Astrocyte of the spinal cord (primary cell): ENCODE measurements around the gene RCAN1.
A peak's percentile ranks its signal among the peaks of the same experiment; 100 is the strongest.

Experiments used
- DNase-seq: peaks from one replicate; pipeline ENCODE4 v3.0.0; 2011; ENCODE audit warnings: low read depth, low spot score
- H3K4me3 ChIP-seq: 2 replicates; pipeline ENCODE4 v1.5.1; 2011; ENCODE audit warnings: low read depth, mild to moderate bottlenecking, low read length, moderate library complexity
- CTCF ChIP-seq: IDR thresholded peaks from 2 replicates; pipeline ENCODE4 v1.5.1; 2012; ENCODE audit warnings: low read depth, mild to moderate bottlenecking, low read length, inconsistent platforms
- in situ Hi-C: cut with HindIII; loops from 2 replicates; pipeline ENCODE4 v1.10.0; 2017; ENCODE audit warnings: low sequenced_read_pairs

RCAN1 gene

DNA sequence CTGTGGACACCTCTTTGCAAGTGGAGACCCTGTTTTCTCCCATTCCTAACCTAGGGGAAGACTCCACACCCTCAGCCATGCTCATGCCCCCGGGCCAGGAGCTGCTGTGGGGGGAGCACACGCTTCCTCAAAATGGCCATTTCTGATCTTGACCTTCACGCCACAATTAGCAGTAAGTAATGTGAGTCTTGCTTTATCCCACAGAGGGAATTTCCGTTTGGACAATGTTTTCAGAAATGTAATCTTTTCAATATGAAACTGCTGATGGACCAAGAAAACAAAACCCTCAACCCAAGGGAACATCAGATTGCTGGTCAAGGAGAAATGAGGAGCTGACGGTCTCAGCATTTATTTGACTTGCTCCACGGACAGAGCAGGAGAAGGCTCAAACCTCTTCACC, 94.6 kb downstream of the RCAN1 start:
- TF ChIP-seq CTCF, result no peak
- no peak for DNase-seq
- in situ Hi-C loops, result no loop called here
- no peak overlapping the region for H3K4me3 ChIP-seq

GRCh38 chr21:34519694-34520093, 95.2 kb downstream of the RCAN1 start:
- no peak for TF ChIP-seq CTCF
- no peak for DNase-seq
- H3K4me3 ChIP-seq, result no peak overlapping the region
- in situ Hi-C loops, result no loop called here

DNA sequence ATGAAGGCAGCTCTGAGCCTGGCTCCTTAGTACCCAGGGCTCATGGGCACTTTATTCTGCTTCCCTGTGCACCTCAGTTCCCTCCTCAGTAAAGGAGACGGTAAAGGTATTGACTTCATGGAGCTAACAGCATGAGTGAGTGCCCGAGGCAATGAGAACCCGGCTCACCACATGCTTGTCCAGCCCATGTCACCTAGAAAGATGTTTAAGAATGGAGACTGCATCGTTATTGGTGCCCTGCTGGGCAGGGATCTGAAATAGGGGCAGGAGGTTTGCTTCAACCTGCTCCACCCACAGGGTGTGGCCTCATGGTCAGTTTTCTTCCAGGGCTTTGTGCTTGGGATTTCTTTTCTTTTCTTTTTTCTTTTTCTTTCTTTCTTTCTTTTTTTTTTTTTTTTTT, 95.9 kb downstream of the RCAN1 start:
- H3K4me3 ChIP-seq, result no peak overlapping the region
- no peak for DNase-seq
- in situ Hi-C loops, result no loop called here

DNA sequence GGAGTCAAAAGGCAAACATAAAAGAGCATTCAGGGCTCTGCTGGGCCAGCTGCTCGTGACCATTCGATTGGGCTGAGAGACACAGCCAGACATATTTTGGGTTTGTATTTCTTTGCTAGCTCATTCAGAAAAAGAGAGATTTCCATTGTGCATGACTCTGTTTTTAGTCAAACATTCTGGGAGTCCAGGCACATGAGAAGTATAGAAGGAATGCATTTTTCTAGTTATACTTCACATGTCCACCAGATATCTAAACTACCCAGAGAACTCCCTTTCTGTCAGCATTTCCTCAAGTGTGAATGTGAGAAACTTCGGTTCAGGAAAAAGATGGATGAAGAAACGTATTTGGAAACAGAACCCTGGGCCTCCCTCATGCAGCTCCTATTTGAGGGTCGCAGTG, 96.6 kb downstream of the RCAN1 start:
- H3K4me3 ChIP-seq, result no peak overlapping the region
- DNase-seq, result no peak
- TF ChIP-seq CTCF, result no peak
- in situ Hi-C loops, result no loop called here

More for the DNA sequence above, 95.9 kb downstream of the RCAN1 start:
- no peak for TF ChIP-seq CTCF

- peak; percentile 42 for TF ChIP-seq CTCF
- H3K4me3 ChIP-seq, result no peak overlapping the region
- in situ Hi-C loops, result no loop called here
- no peak for DNase-seq
These were observed 97.2 kb downstream of the RCAN1 start for GRCh38 chr21:34517491-34518245.

GRCh38 chr21:34517039-34517438, 97.9 kb downstream of the RCAN1 start:
- no peak for DNase-seq
- no peak for TF ChIP-seq CTCF
- in situ Hi-C loops, result no loop called here
- H3K4me3 ChIP-seq, result no peak overlapping the region
